ENCODE results near the gene SFTPB. TPM values are rescaled to one million over a fixed set of nuclear protein-coding genes. Genes with fewer than 3 reads are reported as not detected.

SFTPB gene
- total and polyA plus RNA-seq, 4 donors, result not detected

GRCh38 chr2:85682378-85682777 is 14.4 kb upstream of the SFTPB start:
- Histone ChIP-seq H3K4me3 (ENCODE audit: low read depth in 1 of 3, low read length in 3 of 3) (no peak overlapping the region), H3K36me3 (ENCODE audit: control insufficient read depth in 4 of 4, insufficient read depth in 3 of 4, low read depth in 1 of 4, low read length in 3 of 4) (no peaks in the 10 kb centered on the region), H3K9ac (ENCODE audit: low read depth in 1 of 2, low read length in 2 of 2) (no peak overlapping the region), H3K4me1 (ENCODE audit: control insufficient read depth in 4 of 4, insufficient read depth in 4 of 4, low read length in 3 of 4) (peaks cover 2 to 8% (median 5%) of the 10 kb centered on the region in 4 donors), H3K9me3 (ENCODE audit: control insufficient read depth in 4 of 4, low read length in 3 of 4) (no peaks in the 10 kb centered on the region), H3K27ac (ENCODE audit: low read depth in 1 of 2, low read length in 2 of 2) (no peak overlapping the region), H3K27me3 (ENCODE audit: control insufficient read depth in 4 of 4, insufficient read depth in 4 of 4, low read length in 3 of 4) (no peaks in the 10 kb centered on the region)
- TF ChIP-seq JUND (IDR thresholded peaks at IDR 0.05), result no peak
- no peak for TF ChIP-seq FOXA2 (IDR thresholded peaks at IDR 0.05)
- TF ChIP-seq ATF3 (IDR thresholded peaks at IDR 0.05), result no peak
- no peak for TF ChIP-seq MAX (IDR thresholded peaks at IDR 0.05)
- no peak for TF ChIP-seq GABPA (IDR thresholded peaks at IDR 0.05 in 1 of 2, conservative IDR thresholded peaks at IDR 0.05 in 1 of 2)
- no peak for TF ChIP-seq SP1 (IDR thresholded peaks at IDR 0.05)
- TF ChIP-seq RAD21 (IDR thresholded peaks at IDR 0.05), result no peak
- TF ChIP-seq HNF4G (IDR thresholded peaks at IDR 0.05), result no peak
- TF ChIP-seq YY1 (IDR thresholded peaks at IDR 0.05), result no peak
- TF ChIP-seq FOXA1 (IDR thresholded peaks at IDR 0.05), result no peak
- no peak for DNase-seq (ENCODE audit: low spot score)
- 98% methylated on average over 5 of the region's 5 CpGs for WGBS

GRCh38 chr2:85681776-85682175 is 13.8 kb upstream of the SFTPB start:
- WGBS, result 94% methylated on average over 1 of the region's 1 CpG
- H3K36me3 ChIP-seq (ENCODE audit: control insufficient read depth in 4 of 4, insufficient read depth in 3 of 4, low read depth in 1 of 4, low read length in 3 of 4), result no peaks in the 10 kb centered on the region
- DNase-seq (ENCODE audit: low spot score), result no peak
- H3K27ac ChIP-seq (ENCODE audit: low read depth in 1 of 2, low read length in 2 of 2), result no peak overlapping the region
- H3K9ac ChIP-seq (ENCODE audit: low read depth in 1 of 2, low read length in 2 of 2), result no peak overlapping the region
- no peaks in the 10 kb centered on the region for H3K9me3 ChIP-seq (ENCODE audit: control insufficient read depth in 4 of 4, low read length in 3 of 4)
- TF ChIP-seq MAX (IDR thresholded peaks at IDR 0.05), result no peak
- TF ChIP-seq YY1 (IDR thresholded peaks at IDR 0.05), result no peak
- no peak for TF ChIP-seq EGR1 (IDR thresholded peaks at IDR 0.05; ENCODE audit: low read depth in 2 of 2)
- no peak for TF ChIP-seq NR2F2 (IDR thresholded peaks at IDR 0.05)
- no peak for TF ChIP-seq ZBTB33 (IDR thresholded peaks at IDR 0.05)
- no peak for TF ChIP-seq GABPA (IDR thresholded peaks at IDR 0.05 in 1 of 2, conservative IDR thresholded peaks at IDR 0.05 in 1 of 2)
- no peak for TF ChIP-seq JUND (IDR thresholded peaks at IDR 0.05)
- TF ChIP-seq CTCF (IDR thresholded peaks at IDR 0.05; ENCODE audit: low read depth, low read length, missing input control), result no peak
- TF ChIP-seq FOXA2 (IDR thresholded peaks at IDR 0.05), result no peak
- no peak for TF ChIP-seq RAD21 (IDR thresholded peaks at IDR 0.05)
- no peak for TF ChIP-seq TAF1 (conservative IDR thresholded peaks at IDR 0.05)
- no peak for TF ChIP-seq ATF3 (IDR thresholded peaks at IDR 0.05)
- H3K4me1 ChIP-seq (ENCODE audit: control insufficient read depth in 4 of 4, insufficient read depth in 4 of 4, low read length in 3 of 4), result peaks cover 2 to 8% (median 5%) of the 10 kb centered on the region in 4 donors
- H3K4me3 ChIP-seq (ENCODE audit: low read depth in 1 of 3, low read length in 3 of 3), result no peak overlapping the region
- no peaks in the 10 kb centered on the region for H3K27me3 ChIP-seq (ENCODE audit: control insufficient read depth in 4 of 4, insufficient read depth in 4 of 4, low read length in 3 of 4)

Measured in liver (tissue), 9 donors.